Esophagus squamous epithelium (tissue), 4 donors: ENCODE results near the gene HES1.

Experiments used
- CTCF ChIP-seq, 6 experiments: fragments of 450-650 bp in 4 of 6; fragments of 200-600 bp in 2 of 6; sonication (generic) in 2 of 6; IDR thresholded peaks; one replicate each; pipeline ENCODE4 v1.5.1; 2016 to 2019; ENCODE audit warnings: antibody characterized with exemption in 6 of 6, mild to moderate bottlenecking in 4 of 6, moderate library complexity in 4 of 6
- POLR2A ChIP-seq, 4 donors: fragments of 450-650 bp; IDR thresholded peaks; one replicate each; pipeline ENCODE4 v1.6.1; 2017; ENCODE audit warnings: antibody characterized with exemption in 4 of 4, mild to moderate bottlenecking in 4 of 4, moderate library complexity in 3 of 4

DNA sequence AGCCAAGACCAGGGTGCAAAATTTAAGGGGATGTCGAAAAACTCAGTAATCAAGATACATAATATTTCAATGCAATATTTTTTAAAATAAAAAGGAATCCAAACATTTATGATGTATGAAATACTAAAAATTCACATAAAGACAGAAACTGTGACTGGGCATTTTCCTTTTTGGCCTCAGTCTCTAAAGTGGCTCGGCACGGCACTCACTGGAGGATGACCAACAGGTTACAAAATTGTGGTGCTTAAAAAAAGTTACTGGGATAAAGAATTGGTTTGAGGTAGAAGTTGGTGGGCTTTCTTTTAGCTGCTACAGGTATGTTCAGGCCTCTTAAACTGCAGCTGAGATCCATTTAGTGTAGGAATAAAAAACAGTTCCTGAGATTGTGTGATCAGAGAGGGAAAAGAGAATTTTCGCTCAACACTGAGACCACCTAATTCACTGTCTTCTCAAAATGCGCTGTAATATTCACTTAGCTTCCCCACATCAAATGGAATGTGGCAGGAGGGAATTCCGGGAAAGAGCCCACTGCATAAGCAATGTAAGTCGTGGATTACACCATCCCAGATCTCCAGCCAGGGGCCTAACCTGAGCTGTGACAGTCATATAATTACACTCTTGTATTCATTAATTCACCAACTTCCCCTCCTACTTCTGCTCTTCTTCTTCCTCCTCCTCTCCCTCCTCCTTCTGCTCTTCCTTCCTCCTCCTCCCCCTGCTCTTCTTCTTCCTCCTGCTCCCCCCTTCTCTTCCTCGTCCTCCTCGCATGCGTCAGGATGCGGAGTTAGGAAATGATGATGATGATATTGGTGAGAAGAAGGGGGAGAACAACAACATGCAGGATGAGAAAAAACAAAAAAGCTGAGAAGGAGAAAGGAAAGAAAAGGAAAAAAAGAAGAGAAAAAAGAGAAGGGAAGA, 45.9 kb downstream of the HES1 start:
- TF ChIP-seq POLR2A (IDR thresholded peaks at IDR 0.05): no peak
- TF ChIP-seq CTCF (IDR thresholded peaks at IDR 0.05): no peak
